Activated CD4-positive, CD25-positive, alpha-beta regulatory T cell (primary cell): ENCODE results near the gene MYO6.
"Not testable (repeated sequence)": the region's sequence is repeated elsewhere in the genome, so short reads cannot be mapped to it uniquely, and the experiment has no call there.

ENCODE experiments used
- DNase-seq, 4 experiments: peaks; one replicate each; lab custom pipeline; 2025; lab: John Stamatoyannopoulos, UW

Gene MYO6

GRCh38 chr6:75748743-75749538 lies at the start of gene MYO6:
Gene MYO6 (plus strand): TSS chr6:75749239. CDS start chr6:75817548, 68,309 bp downstream.
- peak in 2 of 4 experiments; percentile 4 for DNase-seq

GRCh38 chr6:75708334-75708733 lies 40.7 kb upstream of the MYO6 start:
- not testable (repeated sequence) for DNase-seq

GRCh38 chr6:75711173-75711572 lies 37.9 kb upstream of the MYO6 start:
- DNase-seq = no peak

DNA sequence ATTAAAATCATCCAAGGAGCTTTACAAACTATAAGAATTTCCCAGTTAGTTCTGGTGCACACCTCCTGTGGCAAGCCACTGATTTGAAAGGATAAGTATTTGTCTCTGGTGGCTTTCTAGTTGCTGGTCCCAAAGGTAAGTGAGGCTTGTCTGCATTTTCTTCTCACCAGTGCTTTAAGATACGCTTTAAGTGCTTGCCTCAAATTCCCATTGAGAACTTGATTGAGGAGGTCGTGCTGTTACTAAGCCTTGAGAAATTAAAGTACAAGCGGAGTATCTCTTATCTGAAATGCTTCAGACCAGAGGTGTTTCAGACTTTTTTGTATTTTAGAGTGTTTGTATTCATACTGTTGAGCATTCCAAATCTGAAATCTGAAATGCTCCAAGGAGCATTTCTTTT lies 29.9 kb upstream of the MYO6 start:
- DNase-seq = no peak

- DNase-seq = no peak
Measured at GRCh38 chr6:75723382-75723781, 25.7 kb upstream of the MYO6 start.

DNA sequence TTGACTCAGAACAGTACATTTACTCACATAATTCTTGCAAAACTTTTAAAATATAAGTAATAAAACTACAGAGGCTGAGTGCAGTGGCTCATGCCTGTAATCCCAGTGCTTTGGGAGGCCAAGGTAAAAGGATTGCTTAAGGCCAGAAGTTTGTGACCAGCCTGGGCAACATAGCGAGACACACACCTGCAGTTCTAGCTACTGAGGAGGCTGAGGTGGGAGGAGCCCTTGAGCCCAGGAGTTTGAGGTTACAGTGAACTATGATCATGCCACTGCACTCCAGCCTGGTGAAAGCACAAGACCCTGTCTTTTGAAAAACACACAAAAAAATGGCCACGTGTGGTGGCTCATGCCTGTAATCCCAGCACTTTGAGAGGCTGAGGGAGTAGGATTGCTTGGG lies 21.8 kb upstream of the MYO6 start:
- no peak for DNase-seq

DNA sequence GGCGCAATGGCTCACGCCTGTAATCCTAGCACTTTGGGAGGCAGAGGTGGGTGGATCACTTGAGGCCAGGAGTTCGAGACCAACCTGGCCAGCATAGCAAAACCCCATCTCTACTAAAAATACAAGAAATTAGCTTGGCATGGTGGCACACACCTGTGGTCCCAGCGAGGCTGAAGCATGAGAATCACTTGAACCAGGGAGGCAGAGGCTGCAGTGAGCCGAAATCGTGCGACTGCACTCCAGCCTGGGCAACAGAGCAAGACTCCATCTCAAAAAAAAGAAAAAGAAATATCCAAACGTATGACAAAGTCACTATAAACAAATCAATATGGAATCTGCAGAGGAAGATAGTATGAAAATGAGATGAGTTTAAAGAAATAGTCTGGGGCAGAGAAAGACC lies 18.0 kb upstream of the MYO6 start:
- DNase-seq = not testable (repeated sequence)

- no peak for DNase-seq
Measured at GRCh38 chr6:75735491-75736186, 13.4 kb upstream of the MYO6 start.

GRCh38 chr6:75743971-75744370 lies 5.1 kb upstream of the MYO6 start:
- DNase-seq = no peak

GRCh38 chr6:75745404-75745803 lies 3.6 kb upstream of the MYO6 start:
- no peak for DNase-seq

DNA sequence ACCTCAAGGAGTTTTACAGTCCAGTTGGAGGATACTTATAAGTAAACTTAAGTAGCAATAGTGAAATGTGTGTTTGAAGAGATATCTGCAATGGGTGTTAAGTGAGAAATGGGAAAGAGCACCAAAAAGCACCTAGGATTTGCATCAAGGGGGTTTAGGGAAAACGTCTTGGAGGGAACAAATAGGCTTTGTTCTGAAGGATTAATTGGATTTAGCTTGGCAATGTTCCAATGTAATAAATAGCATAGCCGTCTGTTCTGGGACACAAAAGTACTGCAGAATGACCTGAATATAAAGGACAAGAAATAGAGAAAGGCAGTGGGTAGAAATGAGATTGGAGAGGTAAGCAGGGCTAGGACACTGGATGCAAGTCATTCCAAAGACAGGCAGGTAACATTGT lies 2.8 kb upstream of the MYO6 start:
- DNase-seq = no peak

DNA sequence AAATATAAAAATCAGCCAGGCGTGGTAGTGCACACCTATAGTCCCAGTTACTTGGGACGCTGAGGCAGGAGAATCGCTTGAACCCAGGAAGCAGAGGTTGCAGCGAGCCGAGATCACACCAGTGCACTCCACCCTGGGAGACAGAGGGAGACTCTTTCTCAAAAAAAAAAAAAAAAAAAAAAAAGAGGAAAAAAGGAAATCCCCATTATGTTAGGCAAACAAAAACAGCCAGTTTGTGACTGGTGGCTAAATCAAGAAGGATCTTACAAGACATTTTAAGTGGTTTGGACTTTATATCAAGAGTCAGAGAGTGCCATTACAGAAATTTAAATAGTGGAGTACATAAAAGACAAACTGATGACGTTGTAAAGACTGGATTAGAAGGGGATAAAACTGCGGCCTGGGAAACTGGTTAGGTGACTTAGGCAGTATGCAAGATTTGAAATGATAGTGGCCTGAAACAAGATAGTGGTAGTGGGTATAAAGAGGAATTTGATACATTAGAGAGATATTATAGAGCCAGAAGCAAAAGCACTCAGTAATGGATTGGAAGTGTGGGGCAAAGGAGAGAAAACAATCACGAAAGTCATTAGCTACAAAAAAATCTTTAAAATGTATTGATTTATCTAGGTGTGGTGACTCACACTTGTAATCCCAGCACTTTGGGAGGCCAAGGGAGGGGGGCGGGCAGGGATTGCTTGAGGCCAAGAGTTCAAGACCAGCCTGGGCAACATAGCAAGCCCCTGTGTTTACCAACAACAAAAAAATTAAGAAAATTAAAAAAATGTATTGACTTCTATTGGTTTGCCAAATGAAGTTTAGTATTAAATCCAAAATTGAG lies 1.7 kb upstream of the MYO6 start:
- no peak for DNase-seq

GRCh38 chr6:75748003-75748742 lies 866 bp upstream of the MYO6 start:
- DNase-seq = no peak

- DNase-seq = no peak
Measured at GRCh38 chr6:75751443-75751842, 2.4 kb downstream of the MYO6 start.

- DNase-seq = no peak
Measured at GRCh38 chr6:75752365-75752764, 3.3 kb downstream of the MYO6 start.

DNA sequence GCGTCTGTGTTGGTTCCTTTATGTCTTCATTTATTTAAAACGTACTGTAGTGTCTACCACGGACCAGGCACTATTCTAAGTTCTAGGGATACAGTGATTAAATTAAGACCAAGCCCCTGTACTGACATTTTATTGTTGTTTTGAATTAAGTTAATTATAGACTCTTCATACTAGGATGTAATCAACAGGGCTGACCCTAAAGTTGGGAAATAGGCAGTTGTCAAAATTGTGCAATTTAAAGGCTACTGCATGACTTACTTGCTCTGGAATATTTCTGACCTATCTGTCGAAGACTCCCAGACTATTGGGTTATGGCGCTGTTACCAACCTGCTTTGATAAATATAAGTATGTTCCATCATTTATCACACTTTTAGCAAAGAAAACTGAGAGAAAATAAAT lies 6.7 kb downstream of the MYO6 start:
- DNase-seq = no peak

DNA sequence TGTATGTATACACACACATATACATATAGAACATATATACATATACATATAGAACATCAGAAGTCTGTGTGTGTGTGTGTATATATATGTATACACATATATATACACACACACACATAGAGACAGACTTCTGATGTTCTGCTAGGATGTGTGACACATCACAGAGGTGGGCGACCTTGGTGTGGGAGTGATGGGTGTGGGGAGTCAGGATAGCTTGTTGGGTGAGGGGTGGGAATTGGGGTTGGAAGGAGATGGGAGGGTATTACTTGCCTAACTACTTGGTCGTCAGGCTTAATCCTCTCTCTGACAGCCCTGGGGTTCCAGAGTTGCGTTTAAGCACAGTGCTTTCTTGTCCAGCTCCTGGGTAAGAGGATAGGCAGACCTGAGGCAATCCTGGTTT lies 8.3 kb downstream of the MYO6 start:
- no peak for DNase-seq

DNA sequence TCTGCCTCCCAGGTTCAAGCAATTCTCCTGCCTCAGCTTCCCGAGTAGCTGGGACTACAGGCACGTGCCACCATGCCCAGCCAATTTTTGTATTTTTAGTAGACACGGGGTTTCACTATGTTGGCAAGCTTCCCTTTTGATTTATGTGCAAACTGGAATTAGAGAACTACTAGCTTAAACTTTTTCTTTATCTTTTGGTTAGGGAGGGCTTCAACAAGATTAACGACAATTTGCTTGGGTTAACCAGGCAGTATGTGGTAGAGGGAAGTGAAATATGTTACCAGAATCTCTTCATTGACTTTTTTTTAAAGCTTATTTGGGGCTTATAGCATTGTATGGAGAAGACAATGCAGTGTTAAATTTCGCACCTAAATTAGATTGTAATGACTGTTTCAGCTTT lies 9.0 kb downstream of the MYO6 start:
- DNase-seq = no peak

- DNase-seq = no peak
Measured at GRCh38 chr6:75759207-75759606, 10.2 kb downstream of the MYO6 start.

DNA sequence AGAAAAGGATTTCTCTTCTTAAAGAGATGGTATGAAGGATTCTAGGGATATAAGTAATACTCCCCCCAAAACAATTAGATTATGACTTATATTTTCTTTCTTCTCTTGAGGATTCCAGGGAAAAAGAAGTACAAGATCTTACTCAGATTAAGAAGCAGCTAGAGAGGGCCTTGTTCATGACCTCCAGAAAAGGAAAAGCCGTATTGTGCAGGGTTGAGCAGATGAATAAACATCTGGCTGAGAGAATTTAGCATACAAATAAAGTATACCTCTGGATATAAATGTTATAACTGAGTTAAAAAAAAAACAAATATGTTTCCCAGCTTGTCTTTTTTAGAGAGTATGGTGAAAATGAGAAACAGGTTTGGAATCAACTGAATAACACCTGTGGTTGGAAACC lies 11.3 kb downstream of the MYO6 start:
- DNase-seq = no peak

DNA sequence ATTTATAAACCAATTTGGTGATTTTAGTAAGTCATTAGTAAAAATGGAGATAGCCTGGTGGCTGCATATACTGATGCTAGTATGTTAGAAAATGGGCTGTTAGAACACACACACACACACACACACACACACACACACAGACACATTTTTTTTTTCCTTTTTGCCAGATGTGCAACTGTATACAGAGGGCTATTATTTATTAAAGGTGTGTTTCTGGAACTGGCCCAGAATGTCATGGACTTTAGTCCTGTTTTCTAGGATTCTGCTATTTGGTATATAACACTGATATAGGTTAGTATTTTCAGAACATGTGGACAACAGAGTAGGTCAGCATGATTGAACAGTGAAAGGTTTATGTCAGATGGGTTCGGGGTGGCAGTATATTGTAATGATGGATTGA lies 12.4 kb downstream of the MYO6 start:
- DNase-seq = no peak

GRCh38 chr6:75762063-75762462 lies 13.0 kb downstream of the MYO6 start:
- no peak for DNase-seq
